ENCODE data around the gene EFCAB5. TPM values are rescaled to one million over a fixed set of nuclear protein-coding genes. Genes with fewer than 3 reads are reported as not detected.
"Not testable (repeated sequence)": the region's sequence is repeated elsewhere in the genome, so short reads cannot be mapped to it uniquely, and the experiment has no call there.

The EFCAB5 gene
- total RNA-seq, 2 donors from 2014 or later: 2.4 to 3.4 TPM

DNA sequence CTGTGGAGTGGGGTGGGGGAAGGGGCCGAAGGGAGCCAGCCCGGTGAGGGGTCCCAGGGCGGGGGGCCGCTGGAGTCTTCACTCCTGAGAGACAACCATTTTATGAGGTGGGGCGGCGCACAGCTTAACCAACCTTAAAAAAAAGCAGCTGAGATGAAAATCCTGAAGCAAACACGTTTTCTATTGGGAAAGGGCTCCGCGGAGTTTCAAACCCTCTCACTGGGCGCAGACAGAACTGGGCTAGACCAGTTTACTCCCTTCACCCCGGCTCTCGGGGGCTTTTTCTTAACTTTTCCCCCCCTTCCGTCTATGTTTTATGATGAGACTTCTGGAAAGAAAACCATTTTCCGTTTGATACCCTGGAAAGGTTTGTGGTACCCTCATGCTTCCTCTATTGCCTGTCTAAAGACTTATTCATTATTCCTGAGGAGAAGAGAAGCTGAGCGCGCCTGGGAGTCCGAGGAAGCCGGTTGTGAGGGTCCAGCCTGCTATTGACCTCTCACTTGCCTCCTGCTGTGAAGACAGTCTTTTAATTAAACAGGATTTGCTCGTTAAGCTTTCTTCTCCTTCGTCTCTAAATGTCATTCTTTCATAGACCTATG, 10.9 kb upstream of the EFCAB5 start:
- intact Hi-C loops (cut with DNase I, micrococcal nuclease): loop anchor here in 1 of 2 donors (5.0 kb wide), 1 partner anchor 123 kb away; no protein-coding TSS in a partner anchor
- DNase-seq: peak in 1 of 2 donors; percentile 28
- no peak for ATAC-seq

DNA sequence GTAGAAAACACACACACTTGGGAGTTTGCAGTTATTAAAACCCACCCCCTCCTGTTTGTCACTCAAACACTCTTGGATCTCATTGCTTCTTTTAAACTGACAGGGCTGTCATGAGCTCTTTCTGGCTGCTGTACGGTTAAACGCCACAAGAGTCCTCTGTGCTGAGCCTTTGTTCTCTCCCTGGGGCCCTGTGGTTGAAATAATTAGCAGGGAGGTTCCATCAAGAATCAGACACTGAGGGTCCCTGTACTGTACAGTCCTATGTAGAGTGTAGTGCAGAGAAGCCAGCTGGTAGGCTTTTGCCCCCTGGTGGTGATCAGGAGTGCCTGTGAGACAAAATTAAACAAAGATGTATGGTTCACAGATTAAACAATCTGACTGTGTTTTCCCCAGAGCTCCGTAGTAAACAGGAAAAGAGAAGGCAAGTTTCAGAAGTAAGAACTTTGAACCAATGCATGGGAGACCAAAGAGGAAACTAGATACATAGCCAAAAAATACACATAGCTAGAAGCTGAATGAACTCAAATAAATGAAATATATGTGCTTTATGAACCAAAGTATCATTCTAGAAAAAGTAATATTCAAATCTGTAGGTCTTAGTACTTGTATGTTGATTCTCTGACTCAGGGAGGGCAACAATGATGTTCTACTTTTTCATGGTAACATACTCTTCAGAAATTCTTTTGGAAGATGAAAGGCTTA, 10.1 kb upstream of the EFCAB5 start:
- intact Hi-C loops (cut with DNase I, micrococcal nuclease): loop anchor here in 1 of 2 donors (5.0 kb wide), 1 partner anchor 124 kb away; no protein-coding TSS in a partner anchor
- DNase-seq (peak; percentile 64 to 72), ATAC-seq (peak; percentile 50)

DNA sequence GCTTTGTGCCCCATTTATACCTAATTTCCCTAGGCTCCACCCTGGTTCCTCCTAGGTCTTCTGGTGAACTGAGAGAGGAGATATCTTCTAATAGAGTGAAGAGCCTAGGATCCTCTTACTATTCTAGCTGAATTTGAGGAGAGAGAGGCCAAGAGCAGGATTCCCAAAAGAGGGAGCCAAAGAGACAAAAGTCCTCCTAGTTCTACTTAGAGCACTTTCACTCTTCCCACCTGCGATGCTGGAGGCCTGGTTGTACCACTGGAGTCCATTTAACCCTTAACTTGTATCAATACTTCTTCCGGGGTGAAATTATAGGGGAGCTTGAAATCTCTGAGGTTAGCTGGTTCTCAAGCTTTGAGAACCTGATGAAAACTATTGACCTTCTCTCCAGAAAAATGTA, 8.1 kb upstream of the EFCAB5 start:
- intact Hi-C loops (cut with DNase I, micrococcal nuclease): loop anchor here in 1 of 2 donors (5.0 kb wide), 1 partner anchor 126 kb away; no protein-coding TSS in a partner anchor
- DNase-seq: no peak

DNA sequence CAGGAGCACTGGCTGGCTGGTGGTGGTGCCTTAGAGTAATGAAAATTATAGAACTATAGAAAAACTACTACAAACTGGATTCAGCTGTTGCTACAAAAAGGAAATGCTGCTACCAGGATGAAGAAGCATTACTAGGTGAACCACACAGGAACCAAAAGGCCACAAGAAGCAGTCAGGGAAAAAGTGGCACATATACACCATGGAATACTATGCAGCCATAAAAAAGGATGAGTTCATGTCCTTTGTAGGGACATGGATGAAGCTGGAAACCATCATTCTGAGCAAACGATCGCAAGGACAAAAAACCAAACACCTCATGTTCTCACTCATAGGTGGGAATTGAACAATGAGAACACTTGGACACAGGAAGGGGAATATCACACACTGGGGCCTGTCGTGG, 5.5 kb upstream of the EFCAB5 start:
- DNase-seq; ATAC-seq; intact Hi-C loops (cut with DNase I, micrococcal nuclease): not testable (repeated sequence)

More for the DNA sequence above, 8.1 kb upstream of the EFCAB5 start:
- ATAC-seq: no peak

DNA sequence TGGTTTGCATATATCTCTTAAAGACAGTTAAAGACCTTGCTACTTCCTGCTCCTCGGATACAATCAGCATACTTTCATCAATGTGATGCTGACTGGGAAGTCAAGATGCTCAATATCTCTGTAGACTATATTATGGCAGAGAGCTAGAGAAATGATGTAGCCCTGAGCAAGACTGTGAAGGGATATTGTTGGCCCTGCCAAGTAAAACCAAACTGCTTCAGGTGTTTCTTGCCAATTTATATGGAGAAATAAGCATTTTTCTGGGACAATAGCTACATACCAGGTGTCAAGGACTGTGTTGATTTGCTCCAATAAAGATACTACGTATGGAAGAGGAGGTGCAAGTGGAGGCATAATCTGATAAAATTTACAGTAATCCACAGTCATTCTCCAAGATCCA, 4.7 kb upstream of the EFCAB5 start:
- intact Hi-C loops (cut with DNase I, micrococcal nuclease): no loop called here
- DNase-seq (no peak), ATAC-seq (no peak)

DNA sequence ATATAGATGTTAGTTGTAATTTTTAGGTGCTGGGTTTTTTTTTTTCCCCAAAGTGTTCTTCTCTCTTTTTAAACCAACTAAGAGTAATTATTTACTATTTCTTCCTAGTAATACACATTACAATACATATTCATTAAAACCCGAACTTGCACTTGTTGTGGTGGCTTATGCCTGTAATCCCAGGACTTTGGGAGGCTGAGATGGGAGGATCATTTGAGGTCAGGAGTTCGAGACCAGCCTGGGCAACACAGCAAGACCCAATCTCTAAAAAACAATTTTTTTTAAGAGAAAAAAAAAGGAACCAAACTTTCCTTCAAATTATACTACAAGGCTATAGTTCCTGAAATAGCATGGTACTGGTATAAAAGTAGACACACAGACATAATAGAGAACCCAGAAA, 3.8 kb downstream of the EFCAB5 start:
- intact Hi-C loops (cut with DNase I, micrococcal nuclease): no loop called here
- ATAC-seq: no peak

DNA sequence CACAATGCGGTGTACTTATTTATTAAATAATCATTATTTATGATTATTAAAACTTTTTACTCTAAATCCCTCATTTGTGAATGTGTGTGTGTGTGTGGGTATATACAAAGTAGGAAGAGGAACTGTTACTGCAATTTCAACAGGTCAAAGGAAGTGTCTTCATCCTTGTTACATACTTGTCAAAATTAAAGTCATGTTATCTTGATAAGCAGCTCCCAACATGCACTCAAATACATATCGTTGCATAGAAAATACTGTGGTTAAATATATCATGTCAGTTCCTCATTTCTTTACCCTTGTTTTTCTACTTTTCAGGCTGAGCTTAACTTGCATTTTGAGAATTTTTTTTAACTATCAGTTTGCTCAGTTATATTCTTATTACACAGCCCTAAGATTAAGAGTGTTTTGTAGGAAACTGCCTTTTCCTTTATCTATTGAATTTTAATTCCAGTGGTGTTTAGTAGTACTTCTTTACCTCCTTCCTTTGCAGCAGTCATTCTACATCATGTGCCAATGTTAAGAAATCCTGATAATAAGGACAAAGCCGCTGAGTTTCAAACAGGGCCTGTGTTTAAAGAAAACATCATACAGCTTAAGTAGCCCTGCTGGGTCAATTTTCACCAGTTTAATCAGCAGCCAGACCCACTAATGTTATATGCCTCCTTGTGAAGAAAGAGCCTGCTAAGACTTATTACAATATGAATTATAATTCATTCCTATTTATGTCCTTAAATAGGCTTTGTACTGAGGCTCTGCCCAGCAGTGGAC, 7.2 kb downstream of the EFCAB5 start:
- ATAC-seq: no peak
- no peak for DNase-seq
- intact Hi-C loops (cut with DNase I, micrococcal nuclease): no loop called here

More for the DNA sequence above, 3.8 kb downstream of the EFCAB5 start:
- DNase-seq: no peak

DNA sequence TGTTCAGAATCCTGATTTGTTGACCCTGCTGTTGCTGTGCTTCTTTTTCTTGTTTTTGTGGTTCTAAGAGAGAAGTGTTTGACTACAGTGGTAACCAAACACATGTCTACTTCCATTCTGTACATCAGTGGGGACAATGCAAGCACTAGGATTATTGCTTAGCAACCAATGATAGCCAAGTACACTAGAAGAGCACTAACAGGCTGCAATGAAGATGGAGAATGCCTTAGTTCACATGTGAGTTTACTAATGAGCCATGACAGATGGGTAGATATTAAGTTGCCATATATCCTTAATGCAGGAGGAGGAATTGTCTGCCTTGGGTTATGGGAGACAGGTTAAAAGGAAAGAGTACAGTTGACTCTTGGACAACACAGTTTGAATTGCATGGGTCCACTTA, 8.3 kb downstream of the EFCAB5 start:
- intact Hi-C loops (cut with DNase I, micrococcal nuclease): no loop called here
- DNase-seq: no peak
- ATAC-seq: no peak

DNA sequence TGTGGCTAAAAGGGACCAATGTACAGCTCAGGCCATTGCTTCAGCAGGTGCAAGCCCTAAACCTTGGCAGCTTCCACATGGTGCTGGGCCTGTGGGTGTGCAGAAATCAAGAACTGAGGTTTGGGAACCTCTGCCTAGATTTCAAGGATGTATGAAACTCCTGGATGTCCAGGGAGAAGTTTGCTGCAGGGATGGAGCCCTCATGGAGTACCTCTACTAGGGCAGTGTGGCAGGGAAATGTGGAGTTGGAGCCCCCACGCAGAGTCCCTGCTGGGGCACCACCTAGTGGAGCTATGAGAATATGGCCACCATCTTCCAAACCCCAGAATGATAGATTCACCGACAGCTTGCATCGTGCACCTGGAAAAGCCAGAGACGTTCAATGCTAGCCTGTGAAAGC, 13.0 kb downstream of the EFCAB5 start:
- ATAC-seq: no peak
- intact Hi-C loops (cut with DNase I, micrococcal nuclease): no loop called here
- no peak for DNase-seq

DNA sequence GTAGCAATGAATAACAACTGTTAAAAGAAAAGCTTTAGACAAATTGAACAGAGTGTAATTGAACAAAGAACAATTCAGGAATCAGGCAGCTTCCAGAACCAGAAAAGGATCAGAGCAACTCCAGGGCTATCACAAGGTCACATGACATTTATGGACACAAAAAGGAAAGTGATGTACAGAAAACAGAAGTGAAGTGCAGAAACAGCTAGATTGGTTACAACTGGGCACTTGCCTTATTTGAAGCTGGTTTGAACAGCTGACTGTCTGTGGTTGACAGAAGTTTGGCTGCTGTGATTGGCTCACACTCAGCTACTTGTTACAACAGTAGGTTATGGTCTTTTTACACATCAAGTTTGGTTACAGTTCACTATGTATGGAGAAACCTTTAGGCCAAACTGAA, 14.8 kb downstream of the EFCAB5 start:
- intact Hi-C loops (cut with DNase I, micrococcal nuclease): no loop called here
- ATAC-seq (no peak), DNase-seq (no peak)

DNA sequence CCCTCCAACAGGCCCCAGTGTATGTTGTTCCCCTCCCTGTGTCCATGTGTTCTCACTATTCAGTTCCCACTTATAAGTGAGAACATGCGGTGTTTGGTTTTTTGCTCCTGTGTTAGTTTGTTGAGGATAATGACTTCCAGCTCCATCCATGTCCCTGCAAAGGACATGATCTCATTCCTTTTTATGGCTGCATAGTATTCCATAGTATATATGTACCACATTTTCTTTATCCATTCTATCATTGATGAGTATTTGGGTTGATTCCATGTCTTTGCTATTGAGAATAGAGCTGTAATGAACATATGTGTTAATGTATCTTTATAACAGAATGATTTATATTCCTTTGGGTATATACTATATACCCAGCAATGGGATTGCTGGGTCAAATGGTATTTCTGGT, 16.1 kb downstream of the EFCAB5 start:
- ATAC-seq; DNase-seq; intact Hi-C loops (cut with DNase I, micrococcal nuclease): not testable (repeated sequence)

DNA sequence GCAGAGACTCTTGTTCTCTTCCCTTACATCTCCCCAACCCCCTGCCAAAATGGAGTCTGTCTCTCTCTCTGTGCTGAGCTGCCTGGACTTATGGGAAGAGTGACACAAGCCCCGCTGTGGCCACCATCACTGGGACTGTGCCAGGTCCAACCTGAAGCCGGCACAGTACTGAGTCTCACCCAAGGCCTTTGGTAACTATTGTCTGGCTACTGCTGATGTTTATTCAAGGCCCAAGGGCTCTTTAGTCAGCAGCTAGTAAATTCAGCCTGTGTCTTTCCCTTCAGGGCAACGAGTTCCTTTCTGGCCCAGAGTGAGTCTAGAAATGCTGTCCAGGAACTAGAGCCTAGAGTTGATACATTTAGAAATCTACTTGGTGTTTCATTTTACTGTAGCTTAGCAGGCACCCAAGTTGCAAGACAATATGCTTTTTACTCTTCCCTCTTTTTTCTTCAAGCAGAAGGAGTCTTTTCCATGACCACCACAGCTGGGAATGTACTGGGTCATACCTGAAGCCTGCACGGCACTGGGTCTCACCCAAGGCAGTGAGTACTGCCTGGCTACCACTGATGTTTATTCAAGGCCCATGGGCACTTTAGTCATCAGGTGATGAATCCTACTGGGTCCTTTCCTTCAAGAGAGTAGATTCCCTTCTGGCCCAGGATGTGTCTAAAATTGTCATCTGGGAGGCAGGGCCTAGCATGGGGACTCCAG, 17.7 kb downstream of the EFCAB5 start:
- DNase-seq (no peak), ATAC-seq (no peak)
- intact Hi-C loops (cut with DNase I, micrococcal nuclease): no loop called here

DNA sequence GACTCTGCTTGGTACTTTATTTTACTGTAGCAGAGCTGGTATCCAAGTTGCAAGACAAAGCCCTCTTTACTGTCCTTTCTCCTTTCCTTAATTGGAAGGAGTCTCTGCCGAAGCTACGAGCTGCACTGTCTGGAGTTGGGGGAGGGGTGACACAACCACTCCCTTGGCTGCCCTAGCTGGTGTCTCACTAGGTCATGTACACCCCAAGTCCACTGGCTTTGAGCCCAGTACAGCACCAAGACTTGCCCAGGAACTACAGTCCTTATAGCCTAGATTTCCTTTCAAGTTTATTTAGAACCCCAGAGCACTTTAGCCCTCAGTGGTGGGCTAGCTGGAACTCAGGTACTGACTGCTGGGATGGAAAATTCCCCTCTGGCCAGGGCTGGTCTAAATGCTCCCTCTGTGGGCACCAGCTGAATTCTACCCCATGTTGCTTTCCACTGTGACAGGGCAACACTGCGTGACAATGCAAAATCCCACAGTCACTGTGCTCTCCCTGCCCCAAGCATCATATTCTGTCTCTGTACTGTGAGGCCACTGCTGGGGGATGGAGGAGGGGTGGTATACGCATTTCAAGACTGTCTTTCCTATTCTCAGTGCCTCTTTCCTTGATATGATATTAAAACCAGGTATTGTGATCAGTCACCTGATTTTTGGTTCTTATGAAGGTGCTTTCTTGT, 18.4 kb downstream of the EFCAB5 start:
- intact Hi-C loops (cut with DNase I, micrococcal nuclease): no loop called here
- ATAC-seq (no peak), DNase-seq (no peak)

DNA sequence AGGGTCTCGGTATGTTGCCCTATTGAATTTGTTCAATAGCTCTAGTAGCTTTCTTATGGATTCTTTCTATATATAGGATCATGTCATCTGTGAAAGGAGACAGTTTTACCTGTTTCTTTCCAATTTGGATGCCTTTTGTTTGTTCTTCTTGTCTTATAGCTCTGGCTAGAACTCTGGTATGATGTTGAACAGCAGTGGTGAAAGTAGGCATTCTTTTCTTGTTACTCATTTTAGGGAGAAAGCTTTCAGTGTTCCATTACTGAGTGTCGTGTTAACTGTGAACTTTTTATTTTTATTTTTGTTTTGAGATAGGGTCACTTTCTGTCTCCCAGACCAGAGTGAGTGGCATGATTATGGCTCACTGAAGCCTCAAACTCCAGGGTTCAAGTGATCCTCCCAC, 21.2 kb downstream of the EFCAB5 start:
- ATAC-seq (no peak), DNase-seq (no peak)
- intact Hi-C loops (cut with DNase I, micrococcal nuclease): no loop called here

DNA sequence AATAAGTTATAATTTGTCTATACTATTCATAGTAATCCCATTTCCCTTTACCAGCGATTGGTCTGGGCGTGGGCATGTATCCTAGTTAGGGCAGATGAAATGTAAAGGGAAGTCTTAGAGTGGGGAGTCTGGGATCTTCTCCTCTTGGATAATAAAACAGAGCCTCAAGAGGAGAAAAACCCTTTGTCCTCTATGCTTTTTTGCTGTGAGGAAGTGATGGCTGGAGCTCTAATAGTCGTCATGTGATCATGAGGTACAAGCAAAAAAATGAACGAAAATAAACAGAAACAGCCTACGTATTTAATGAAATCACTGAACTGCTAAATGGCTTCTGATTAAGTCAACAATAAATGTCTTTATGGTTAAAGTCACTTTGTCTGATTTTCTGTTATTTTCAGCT, 26.8 kb downstream of the EFCAB5 start:
- DNase-seq (no peak), ATAC-seq (no peak)
- intact Hi-C loops (cut with DNase I, micrococcal nuclease): no loop called here

DNA sequence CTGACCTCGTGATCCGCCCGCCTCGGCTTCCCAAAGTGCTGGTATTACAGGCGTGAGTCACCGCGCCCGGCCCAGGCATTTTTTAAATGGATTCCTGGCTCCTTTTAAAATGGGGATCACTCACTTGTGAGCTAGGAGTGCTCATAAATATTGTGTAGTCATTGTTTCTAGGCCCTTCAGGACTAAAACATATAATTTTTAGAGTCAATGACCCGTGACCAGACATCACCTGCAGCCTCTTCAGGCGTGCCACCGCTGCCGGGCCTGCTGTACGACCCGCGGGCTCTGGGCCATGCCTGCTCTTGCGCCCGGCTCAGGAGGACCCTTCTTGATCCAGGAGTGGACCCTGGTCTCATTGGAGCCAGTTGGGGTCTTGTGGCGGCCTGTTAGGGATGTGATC, 30.8 kb downstream of the EFCAB5 start:
- intact Hi-C loops (cut with DNase I, micrococcal nuclease): no loop called here
- peak in 1 of 2 donors; percentile 6 for DNase-seq
- no peak for ATAC-seq

DNA sequence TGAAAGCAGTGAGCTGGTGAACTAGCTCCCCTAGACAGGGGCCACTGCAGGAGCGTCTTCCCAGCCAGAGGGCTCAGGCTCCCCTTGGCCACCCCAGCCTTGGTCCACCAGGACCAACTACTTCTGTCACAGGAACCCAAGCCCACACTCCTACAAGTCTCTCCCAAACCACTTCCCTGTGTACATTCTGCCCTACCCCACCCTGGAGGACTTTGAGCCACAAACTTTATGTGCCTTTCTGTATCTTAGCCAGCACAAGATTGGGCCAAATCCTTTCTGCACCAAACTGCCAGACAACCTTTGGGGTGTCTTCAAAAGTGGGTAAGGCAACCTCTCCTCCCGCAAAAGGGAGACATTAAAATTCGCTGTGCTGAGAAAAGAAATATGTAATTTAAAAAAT, 31.6 kb downstream of the EFCAB5 start:
- ATAC-seq (peak; percentile 100), DNase-seq (peak; percentile 30 to 48)
- intact Hi-C loops (cut with DNase I, micrococcal nuclease): no loop called here

DNA sequence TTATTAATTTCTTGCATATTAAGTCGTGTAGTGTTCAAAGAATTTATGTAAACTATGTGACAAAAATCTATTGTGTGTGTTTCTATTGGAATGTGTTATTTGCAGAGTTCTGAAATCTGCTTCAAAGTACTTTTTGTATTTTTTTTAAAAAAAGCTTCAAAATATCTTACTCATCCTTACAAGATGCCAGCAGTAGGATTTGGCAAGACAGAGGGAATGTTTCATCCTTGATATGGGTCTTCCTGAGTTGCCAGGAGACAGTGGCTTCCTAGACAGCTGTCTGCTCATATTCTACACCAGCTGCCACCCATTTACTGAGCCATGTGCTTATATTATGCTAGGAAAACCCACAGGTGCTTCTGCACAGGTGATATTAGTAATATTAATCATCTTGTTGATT, 36.4 kb downstream of the EFCAB5 start:
- DNase-seq: no peak
- ATAC-seq: no peak
- intact Hi-C loops (cut with DNase I, micrococcal nuclease): no loop called here

DNA sequence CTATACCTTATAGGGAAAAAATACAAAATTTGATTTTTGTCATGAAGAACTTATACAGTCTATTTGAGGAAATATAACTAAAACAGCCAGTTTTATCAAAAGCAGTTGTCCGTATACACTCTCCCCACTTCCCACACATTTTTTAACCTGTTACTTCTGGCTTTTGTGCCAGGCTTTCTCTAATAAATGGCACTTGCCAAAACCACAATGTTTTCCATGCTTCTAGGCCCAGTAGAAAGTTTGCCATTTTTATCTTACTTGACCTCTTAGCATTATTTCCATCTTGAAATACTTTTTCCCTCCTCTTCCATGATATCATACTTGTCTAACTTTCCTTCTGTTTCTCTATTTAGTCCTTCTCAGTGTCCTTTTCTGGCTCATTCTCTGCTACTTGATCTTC, 38.8 kb downstream of the EFCAB5 start:
- no peak for ATAC-seq
- intact Hi-C loops (cut with DNase I, micrococcal nuclease): no loop called here
- no peak for DNase-seq
